T-helper 1 cell treated with Interleukin-12 subunit alpha and Interleukin-12 subunit beta and Interleukin-4 antibody, amounts not matched to agents 30 μg/mL and 1 μg/mL, for 36 hours (primary cell): ENCODE results near the gene RBFOX2.
"Not testable (repeated sequence)": the region's sequence is repeated elsewhere in the genome, so short reads cannot be mapped to it uniquely, and the experiment has no call there.

Experiments
- H3K27ac Mint-ChIP-seq: one replicate; pipeline ENCODE4 v1.8.0; 2021; ENCODE audit warnings: mild to moderate bottlenecking, mixed read lengths
- H3K27me3 Mint-ChIP-seq: one replicate; pipeline ENCODE4 v1.8.0; 2021; ENCODE audit warnings: low read depth, mixed read lengths
- H3K36me3 Mint-ChIP-seq: one replicate; pipeline ENCODE4 v1.8.0; 2021; ENCODE audit warnings: low read depth, mixed read lengths
- H3K4me1 Mint-ChIP-seq: one replicate; pipeline ENCODE4 v1.8.0; 2021; ENCODE audit warnings: low read depth, mixed read lengths
- H3K4me3 Mint-ChIP-seq: one replicate; pipeline ENCODE4 v1.8.0; 2021; ENCODE audit warnings: mild to moderate bottlenecking, moderate library complexity, mixed read lengths
- H3K9me3 Mint-ChIP-seq: one replicate; pipeline ENCODE4 v1.8.0; 2021; ENCODE audit warnings: mixed read lengths

The RBFOX2 gene

DNA sequence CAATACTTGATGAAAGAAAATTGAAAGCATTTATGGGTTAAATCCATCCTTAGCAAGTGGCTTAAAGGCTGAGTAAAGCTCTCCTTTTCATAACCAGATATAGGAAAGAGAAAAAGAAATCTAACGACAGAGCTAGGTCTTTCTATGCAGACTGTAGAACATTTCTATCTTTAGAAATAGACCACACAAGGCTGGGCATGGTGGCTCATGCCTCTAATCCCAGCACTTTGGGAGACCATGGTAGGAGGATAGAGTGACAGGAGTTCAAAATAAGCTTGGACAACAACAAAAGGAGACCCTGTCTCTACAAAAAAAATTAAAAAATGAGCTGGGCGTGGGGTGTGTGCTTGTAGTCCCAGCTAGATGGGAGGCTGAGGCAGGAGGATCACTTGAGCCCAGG, 220.2 kb downstream of the RBFOX2 start:
- H3K36me3 Mint-ChIP-seq, result no peaks in the 10 kb centered on the region

DNA sequence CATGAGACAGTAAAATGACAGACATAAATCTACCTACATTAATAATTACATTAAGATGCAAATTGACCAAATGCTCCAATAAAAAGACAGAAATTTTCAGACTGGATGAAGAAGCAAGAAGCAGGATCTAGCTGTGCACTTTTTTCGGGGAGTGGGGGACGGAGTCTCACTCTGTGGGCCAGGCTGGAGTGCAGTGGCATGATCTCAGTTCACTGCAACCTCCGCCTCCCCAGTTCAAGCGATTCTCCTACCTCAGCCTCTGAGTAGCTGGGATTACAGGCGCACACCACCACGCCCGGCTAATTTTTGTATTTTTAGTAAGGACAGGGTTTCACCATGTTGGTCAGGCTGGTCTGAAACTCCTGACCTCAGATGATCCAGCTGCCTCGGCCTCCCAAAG, 222.0 kb downstream of the RBFOX2 start:
- not testable (repeated sequence) for H3K27me3 Mint-ChIP-seq, H3K4me1 Mint-ChIP-seq, H3K27ac Mint-ChIP-seq, H3K4me3 Mint-ChIP-seq, H3K36me3 Mint-ChIP-seq, H3K9me3 Mint-ChIP-seq

More for the DNA sequence above, 220.2 kb downstream of the RBFOX2 start:
- Mint-ChIP-seq H3K4me1 (no peaks in the 10 kb centered on the region), H3K9me3 (peaks cover 5% of the 10 kb centered on the region), H3K4me3 (no peak overlapping the region), H3K27ac (no peak overlapping the region), H3K27me3 (peaks cover 4% of the 10 kb centered on the region)

DNA sequence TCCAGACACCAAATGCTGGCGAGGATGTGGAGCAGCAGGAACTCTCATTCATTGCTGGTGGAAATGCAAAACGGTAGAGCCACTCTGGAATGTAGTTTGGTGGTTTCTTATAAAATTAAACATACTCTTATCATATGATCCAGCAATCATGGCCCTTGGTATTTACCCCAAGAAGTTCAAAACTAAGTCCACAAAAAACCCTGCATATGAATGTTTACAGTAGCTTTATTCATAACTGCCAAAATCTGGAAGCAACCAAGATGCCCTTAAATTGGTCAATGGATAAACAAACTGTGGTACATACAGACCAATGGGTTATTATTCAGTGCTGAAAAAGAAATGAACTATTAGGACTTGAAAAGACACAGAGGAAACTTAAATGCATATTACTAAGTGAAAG, 223.2 kb downstream of the RBFOX2 start:
- Mint-ChIP-seq H3K9me3 (no peaks in the 10 kb centered on the region), H3K27me3 (no peaks in the 10 kb centered on the region), H3K4me1 (no peaks in the 10 kb centered on the region), H3K27ac (no peak overlapping the region), H3K36me3 (no peaks in the 10 kb centered on the region), H3K4me3 (no peak overlapping the region)

DNA sequence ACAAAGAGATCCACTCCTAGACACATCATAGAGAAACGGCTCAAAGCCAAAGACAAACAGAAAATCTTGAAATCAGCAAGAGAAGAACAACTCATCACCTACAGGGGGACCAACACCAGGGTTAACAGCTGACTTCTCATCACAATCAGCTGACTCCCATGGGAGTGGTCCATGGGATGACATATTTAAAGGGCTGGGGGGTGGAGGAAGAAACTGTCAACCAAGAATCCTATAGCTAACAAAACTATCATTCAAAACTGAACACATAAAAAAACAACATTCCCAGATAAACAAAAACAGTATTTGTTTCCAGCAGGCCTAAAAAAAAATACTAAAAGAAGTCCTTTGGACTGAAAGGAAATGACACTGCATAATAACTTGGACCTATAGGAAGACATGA, 224.2 kb downstream of the RBFOX2 start:
- no peaks in the 10 kb centered on the region for H3K4me1 Mint-ChIP-seq
- no peak overlapping the region for H3K27ac Mint-ChIP-seq
- no peaks in the 10 kb centered on the region for H3K36me3 Mint-ChIP-seq
- H3K27me3 Mint-ChIP-seq, result no peaks in the 10 kb centered on the region
- no peak overlapping the region for H3K4me3 Mint-ChIP-seq
- no peaks in the 10 kb centered on the region for H3K9me3 Mint-ChIP-seq

DNA sequence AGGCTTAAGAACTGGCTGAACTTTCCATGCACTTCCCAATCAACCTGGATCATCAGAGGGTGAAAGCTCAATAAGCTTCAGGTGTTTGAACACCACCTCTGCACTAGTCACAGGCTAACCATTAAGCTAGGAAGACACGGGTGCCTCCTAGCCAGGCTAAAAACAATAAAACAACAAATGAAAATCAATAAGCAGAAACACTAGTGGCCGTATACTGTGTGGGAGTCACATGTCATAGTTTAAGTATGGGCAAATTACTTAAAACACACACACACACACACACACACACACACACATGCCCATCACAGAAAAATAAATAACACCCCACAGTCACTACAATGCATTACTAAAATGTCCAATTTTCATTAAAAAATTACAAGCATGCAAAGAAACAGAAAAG, 225.7 kb downstream of the RBFOX2 start:
- no peaks in the 10 kb centered on the region for H3K36me3 Mint-ChIP-seq
- H3K4me3 Mint-ChIP-seq, result no peak overlapping the region
- no peaks in the 10 kb centered on the region for H3K27me3 Mint-ChIP-seq
- H3K4me1 Mint-ChIP-seq, result no peaks in the 10 kb centered on the region
- no peak overlapping the region for H3K27ac Mint-ChIP-seq
- no peaks in the 10 kb centered on the region for H3K9me3 Mint-ChIP-seq

DNA sequence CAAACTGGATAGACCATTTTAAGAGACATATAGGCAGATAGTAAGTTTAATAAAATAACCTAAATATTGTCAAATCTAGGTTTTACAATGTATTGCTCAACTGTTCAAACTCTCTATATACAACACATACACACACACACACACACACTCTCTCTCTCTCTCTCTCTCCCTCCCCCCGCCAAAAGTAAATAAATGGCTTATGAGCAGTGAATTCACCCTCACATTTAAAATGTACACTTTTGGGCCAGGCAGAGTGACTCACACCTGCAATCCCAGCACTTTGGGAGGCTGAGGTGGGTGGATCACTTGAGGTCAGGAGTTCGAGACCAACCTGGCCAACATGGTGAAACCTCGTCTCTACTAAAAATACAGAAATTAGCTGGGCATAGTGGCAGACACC, 227.3 kb downstream of the RBFOX2 start:
- not testable (repeated sequence) for H3K27me3 Mint-ChIP-seq, H3K36me3 Mint-ChIP-seq, H3K27ac Mint-ChIP-seq, H3K9me3 Mint-ChIP-seq, H3K4me1 Mint-ChIP-seq, H3K4me3 Mint-ChIP-seq

DNA sequence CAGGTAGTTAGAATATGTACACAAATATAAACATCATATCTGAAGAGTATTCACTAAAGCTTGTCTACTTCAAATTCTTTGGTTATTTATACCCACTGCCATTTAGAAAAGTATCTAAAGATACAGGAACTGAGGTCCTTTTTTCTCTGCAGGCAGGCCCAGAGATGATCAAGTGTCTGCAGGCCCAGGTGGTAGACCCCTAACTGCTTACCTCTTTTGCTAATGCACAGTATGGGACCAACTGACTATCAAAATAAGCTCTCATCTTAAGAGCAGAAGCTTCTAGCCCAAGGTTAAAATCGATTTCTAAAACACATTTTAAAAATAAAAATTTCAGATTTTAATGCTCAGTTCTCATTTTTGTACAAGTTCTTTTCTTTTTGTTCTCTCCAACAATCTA, 229.5 kb downstream of the RBFOX2 start:
- Mint-ChIP-seq H3K27me3 (no peaks in the 10 kb centered on the region), H3K9me3 (no peaks in the 10 kb centered on the region), H3K4me3 (no peak overlapping the region), H3K36me3 (no peaks in the 10 kb centered on the region), H3K4me1 (no peaks in the 10 kb centered on the region), H3K27ac (no peak overlapping the region)

DNA sequence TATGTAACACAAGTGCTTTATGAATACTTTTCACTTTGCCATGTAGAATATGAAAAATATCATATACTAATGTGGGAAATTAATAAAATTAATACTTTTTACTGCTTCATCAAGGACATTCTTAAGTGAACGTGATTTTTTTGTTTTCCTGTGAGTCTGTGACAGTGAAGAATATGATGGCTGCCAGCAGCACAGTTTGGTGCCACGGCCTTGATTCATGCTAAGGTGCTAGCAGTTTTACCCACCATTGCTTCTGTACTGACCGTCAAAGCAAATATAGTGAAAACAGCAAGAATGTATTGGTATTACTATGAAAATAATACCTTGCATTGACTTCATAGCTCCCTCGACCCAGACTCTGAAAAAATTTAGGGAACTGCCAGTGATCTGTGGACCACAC, 231.2 kb downstream of the RBFOX2 start:
- Mint-ChIP-seq H3K9me3 (no peaks in the 10 kb centered on the region), H3K4me3 (no peak overlapping the region), H3K36me3 (no peaks in the 10 kb centered on the region), H3K4me1 (no peaks in the 10 kb centered on the region), H3K27ac (no peak overlapping the region), H3K27me3 (no peaks in the 10 kb centered on the region)

DNA sequence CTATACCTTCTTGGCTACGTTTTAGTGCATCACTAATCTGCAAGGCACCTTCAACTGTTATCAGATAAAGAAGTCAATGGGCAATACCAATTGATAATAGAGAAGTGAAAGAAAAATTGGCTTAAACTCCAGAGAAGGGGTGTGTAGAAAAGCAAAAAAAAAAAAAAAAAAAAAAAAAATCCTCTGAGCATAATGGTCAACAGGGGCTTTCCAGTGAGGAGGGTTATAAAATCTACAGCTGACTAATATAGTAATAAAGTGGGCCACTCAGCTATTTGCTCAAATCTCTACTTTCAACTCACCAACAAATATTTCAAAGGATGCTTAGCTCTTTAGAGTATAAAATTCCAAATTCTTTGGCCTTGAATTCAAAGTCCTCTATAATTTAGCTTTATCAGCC, 233.1 kb downstream of the RBFOX2 start:
- Mint-ChIP-seq H3K36me3 (no peaks in the 10 kb centered on the region), H3K4me3 (no peak overlapping the region), H3K27me3 (no peaks in the 10 kb centered on the region), H3K9me3 (no peaks in the 10 kb centered on the region), H3K27ac (no peak overlapping the region), H3K4me1 (no peaks in the 10 kb centered on the region)

DNA sequence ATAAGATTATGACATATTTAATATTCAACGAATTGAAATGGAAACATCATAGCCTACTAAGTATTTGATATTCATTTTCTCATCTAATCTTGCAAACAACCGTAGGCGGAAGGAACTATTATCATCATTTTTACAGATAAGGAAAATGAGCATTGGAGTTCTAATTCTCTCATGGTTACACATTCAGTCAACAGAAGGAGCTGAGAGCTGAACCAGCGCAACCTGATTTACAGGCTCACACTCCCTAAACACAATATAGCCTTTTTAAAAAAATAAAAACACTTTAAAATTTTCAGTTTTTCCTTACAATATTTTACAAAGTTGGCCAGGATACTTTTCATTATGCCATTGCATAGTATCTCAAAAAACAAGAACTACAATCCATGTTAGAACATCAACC, 236.1 kb downstream of the RBFOX2 start:
- Mint-ChIP-seq H3K36me3 (no peaks in the 10 kb centered on the region), H3K4me1 (peaks cover 3% of the 10 kb centered on the region), H3K4me3 (no peak overlapping the region), H3K27ac (no peak overlapping the region), H3K27me3 (peaks cover 4% of the 10 kb centered on the region), H3K9me3 (no peaks in the 10 kb centered on the region)

DNA sequence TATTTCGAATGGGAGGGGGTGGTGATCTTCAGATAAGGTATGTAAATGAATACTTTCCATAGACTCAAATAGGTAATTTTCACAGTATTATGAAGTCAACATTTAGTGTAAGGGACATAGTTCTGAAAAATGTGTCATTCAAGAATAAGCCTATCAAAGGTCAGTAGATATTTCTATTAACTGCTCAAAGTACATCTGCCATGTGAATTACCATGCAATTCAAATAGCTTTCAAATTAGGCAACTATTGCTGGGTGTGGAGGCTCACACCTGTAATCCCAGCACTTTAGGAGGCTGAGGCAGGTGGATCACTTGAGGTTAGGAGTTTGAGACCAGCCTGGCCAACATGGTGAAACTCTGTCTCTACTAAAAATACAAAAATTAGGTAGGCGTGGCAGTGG, 236.8 kb downstream of the RBFOX2 start:
- not testable (repeated sequence) for H3K4me1 Mint-ChIP-seq, H3K9me3 Mint-ChIP-seq, H3K4me3 Mint-ChIP-seq, H3K27ac Mint-ChIP-seq, H3K27me3 Mint-ChIP-seq, H3K36me3 Mint-ChIP-seq

DNA sequence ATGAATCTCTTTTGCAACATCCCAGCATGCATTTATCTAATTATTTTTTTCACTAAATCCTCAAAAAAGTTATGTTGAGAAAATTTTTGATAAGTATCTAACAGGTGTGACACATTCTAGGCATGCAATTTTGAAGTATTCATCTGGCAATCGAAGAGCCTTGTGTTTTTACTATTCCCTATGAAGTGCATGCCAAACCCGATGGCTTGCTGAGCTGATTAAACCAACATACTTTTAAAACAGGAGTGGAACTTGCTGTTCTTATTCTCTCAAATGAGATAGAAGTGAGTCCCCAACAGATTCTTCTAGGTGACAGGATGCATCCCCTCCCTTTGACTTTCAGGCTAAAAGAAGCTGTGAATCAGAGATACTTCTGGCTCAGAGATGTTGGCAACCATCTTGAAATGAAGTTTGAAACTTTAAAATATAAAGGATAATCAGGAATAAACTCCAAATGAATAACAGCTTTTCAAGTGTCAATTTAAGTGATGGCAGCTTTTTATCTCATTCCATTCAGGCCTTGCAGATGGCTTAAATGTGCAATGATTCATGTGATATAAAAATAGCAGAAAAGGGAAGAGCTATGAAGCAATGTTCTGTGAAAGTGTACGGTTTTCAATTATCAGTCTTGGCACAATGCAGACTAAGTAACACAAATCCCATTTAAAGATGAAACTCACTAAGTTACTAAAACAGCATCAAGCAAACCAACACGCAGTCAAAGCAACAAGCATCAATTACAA, 243.3 kb downstream of the RBFOX2 start:
- no peaks in the 10 kb centered on the region for H3K36me3 Mint-ChIP-seq
- H3K4me1 Mint-ChIP-seq, result peaks cover 3% of the 10 kb centered on the region
- H3K4me3 Mint-ChIP-seq, result no peak overlapping the region
- no peaks in the 10 kb centered on the region for H3K9me3 Mint-ChIP-seq
- H3K27ac Mint-ChIP-seq, result no peak overlapping the region
- H3K27me3 Mint-ChIP-seq, result peaks cover 4% of the 10 kb centered on the region

DNA sequence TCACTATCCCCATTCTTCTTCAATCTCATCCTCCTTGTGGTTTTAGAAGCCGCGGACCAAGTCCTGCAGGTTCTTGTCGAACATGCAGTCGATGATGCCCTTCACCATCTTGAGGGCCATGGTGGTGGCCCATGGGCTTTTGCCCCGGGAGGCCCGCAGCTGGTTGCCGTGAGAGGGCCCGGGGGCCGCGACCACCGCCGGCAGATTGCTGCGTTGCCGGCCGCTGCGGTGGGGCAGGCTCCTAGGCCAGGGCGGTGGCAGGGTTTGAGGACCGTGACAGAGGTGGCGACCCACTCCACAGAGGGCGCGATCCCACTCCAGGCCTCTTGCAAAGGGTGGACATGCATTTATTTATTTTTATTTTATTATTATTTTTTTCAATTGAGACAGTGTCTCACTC, 244.0 kb downstream of the RBFOX2 start:
- Mint-ChIP-seq H3K27me3 (peaks cover 4% of the 10 kb centered on the region), H3K9me3 (no peaks in the 10 kb centered on the region), H3K4me3 (no peak overlapping the region), H3K4me1 (peaks cover 1% of the 10 kb centered on the region), H3K36me3 (no peaks in the 10 kb centered on the region), H3K27ac (no peak overlapping the region)

DNA sequence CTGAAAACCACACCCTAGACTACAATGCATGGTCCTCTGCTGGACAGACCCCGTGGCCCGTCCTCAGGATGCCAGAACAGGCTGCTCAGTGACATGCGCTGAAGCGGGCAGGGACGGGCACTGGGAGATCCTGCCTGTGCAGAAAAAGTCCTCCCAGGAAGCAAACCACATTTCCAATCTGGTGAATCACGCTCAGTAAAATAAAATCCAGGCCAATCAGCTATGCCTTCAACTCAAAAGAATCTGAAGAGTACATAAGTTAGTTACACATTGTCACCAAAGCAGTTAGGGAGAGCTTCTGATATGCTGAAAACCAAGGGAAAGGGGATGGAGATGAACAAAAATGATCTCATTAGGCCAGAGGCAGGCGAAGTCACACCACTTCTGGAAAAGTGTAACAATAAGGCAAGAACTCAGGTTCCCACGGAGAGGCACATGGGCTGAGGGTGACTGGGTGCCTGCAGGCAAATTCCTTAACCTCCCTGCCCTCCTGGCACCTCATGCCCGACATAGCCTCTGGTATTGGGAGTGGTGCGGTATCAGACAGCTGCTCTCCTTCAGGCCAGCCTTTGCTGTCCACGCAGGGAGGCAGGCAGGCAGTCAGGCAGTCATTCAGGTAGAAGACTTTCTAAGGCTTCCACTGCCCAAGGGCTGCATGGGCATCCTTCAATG, 244.5 kb downstream of the RBFOX2 start:
- Mint-ChIP-seq H3K27me3 (peaks cover 4% of the 10 kb centered on the region), H3K4me1 (no peaks in the 10 kb centered on the region), H3K27ac (no peak overlapping the region), H3K36me3 (no peaks in the 10 kb centered on the region), H3K4me3 (no peak overlapping the region), H3K9me3 (no peaks in the 10 kb centered on the region)

DNA sequence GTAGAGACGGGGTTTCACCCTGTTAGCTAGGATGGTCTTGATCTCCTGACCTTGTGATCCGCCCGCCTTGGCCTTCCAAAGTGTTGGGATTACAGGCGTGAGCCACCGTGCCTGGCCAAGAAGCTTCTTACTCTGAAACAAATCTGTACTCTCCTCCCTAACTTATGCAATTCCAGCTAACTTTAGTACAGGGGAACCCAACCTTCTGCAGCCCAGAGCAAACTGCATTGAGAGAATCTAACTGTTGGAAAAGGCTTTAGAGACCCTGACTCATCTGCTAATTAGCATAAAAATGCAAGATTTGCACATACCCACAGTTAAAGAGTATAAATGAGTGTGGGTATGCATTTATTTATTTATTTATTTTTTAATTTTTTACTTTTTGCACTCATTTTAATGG, 246.1 kb downstream of the RBFOX2 start:
- Mint-ChIP-seq H3K27me3 (peaks cover 4% of the 10 kb centered on the region), H3K9me3 (no peaks in the 10 kb centered on the region), H3K4me3 (no peak overlapping the region), H3K4me1 (no peaks in the 10 kb centered on the region), H3K36me3 (no peaks in the 10 kb centered on the region), H3K27ac (no peak overlapping the region)
